Lower leg skin (tissue), 3 donors: ENCODE data around the gene CCDC85C.

Experiments
- CTCF ChIP-seq, 3 donors: fragments of 450-650 bp; IDR thresholded peaks; one replicate each; pipeline ENCODE4 v1.5.1; 2016; ENCODE audit warnings: antibody characterized with exemption in 3 of 3, mild to moderate bottlenecking in 3 of 3, moderate library complexity in 2 of 3
- POLR2A ChIP-seq, 2 donors: fragments of 450-650 bp; IDR thresholded peaks; one replicate each; pipeline ENCODE4 v1.6.1; 2016 to 2017; ENCODE audit warnings: antibody characterized with exemption in 2 of 2, mild to moderate bottlenecking in 1 of 2, moderate library complexity in 1 of 2

- TF ChIP-seq CTCF (IDR thresholded peaks at IDR 0.05) (no peak), POLR2A (IDR thresholded peaks at IDR 0.05) (no peak)
Measured at GRCh38 chr14:99548871-99549515, 55.0 kb downstream of the CCDC85C start.
